ENCODE results near the gene SPTLC3. TPM values are rescaled to one million over a fixed set of nuclear protein-coding genes. Genes with fewer than 3 reads are reported as not detected.

SPTLC3 gene
- total and polyA plus RNA-seq, 2 of the 13 experiments (the other 11 are each of a cell fraction or from before 2014, with no cell fraction given) = 20.5 to 95.6 TPM

DNA sequence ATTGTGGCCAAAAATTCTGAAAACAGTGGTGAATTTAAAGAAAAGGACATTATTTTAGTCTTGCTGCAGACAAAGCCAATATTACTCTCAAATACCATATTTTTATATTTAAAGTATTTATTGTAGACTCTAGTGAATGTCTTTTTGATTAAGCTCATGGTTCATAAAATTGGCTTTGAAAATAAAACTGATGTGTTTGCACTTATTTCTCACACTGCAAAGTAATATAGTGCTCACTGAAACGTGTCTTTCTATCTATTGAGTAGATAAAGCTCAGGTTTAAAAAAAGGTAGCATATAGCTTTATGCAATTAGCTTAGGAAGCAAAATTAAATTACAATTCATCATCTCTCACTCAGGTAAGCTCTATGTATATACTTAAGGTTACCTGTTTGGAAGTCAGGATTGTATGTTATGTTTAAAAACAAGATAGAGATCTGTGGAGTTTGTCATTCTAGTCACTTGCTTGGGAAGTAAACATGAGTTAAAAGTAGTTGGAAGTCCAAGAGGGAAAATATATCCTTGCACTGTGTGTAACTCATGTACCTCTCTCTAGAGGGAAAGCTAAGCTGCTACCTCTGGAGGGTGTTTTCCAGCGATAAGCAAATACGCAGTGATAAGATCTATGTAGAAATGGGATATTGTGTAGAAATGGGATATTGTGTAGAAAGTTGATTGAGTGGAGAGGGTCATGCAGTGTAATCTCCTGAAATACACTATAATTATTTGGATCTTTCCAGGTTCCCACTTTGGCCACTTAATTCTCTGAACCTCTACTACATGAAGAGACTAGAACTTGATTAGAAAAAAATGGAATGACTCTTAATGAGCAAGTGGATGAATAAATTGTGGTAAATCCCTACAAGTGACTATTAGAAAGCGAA lies 29.9 kb upstream of the SPTLC3 start (continued):
- TF ChIP-seq HOXA3 (CRISPR knock-in tag; IDR thresholded peaks at IDR 0.05) (peak; percentile 60; the same call in 1 of the 2 replicates), ZFP1 (CRISPR knock-in tag; IDR thresholded peaks at IDR 0.05) (peak; percentile 67), NFYC (CRISPR knock-in tag; IDR thresholded peaks at IDR 0.05) (no peak; the same call in 1 of the 2 replicates), ZFP82 (CRISPR knock-in tag; IDR thresholded peaks at IDR 0.05; ENCODE audit: borderline replicate concordance) (peak; percentile 83; the same call in 1 of the 2 replicates), CHCHD3 (CRISPR knock-in tag; IDR thresholded peaks at IDR 0.05) (no peak), NCOA1 (CRISPR knock-in tag; IDR thresholded peaks at IDR 0.05) (0 out of 2 replicates have a peak, but pooled peaks have one; percentile 73), ZNF264 (CRISPR knock-in tag; IDR thresholded peaks at IDR 0.05) (peak; percentile 95), HNRNPH1 (optimal IDR thresholded peaks at IDR 0.05; ENCODE audit: low read depth, low read length) (no peak), TEAD3 (CRISPR knock-in tag; optimal IDR thresholded peaks at IDR 0.05; ENCODE audit: borderline replicate concordance) (peak; percentile 77), DZIP1 (CRISPR knock-in tag; IDR thresholded peaks at IDR 0.05) (no peak), ZNF235 (CRISPR knock-in tag; IDR thresholded peaks at IDR 0.05; ENCODE audit: borderline replicate concordance) (no peak), ZNF354B (CRISPR knock-in tag; IDR thresholded peaks at IDR 0.05) (0 out of 2 replicates have a peak, but pooled peaks have one; percentile 56), NR2F2 (IDR thresholded peaks at IDR 0.05; ENCODE audit: borderline replicate concordance, low read depth) (peak; percentile 88), ETV5 (CRISPR knock-in tag; IDR thresholded peaks at IDR 0.05; ENCODE audit: borderline replicate concordance) (peak; percentile 53; the same call in 1 of the 2 replicates), ZNF543 (CRISPR knock-in tag; IDR thresholded peaks at IDR 0.05) (peak; percentile 81; the same call in 1 of the 2 replicates), ZNF12 (CRISPR knock-in tag; IDR thresholded peaks at IDR 0.05) (peak; percentile 85), ZNF629 (CRISPR knock-in tag; conservative IDR thresholded peaks at IDR 0.05) (peak; percentile 41; the same call in 1 of the 2 replicates), CEBPG (CRISPR knock-in tag; IDR thresholded peaks at IDR 0.05) (peak; percentile 84), ELF3 (CRISPR knock-in tag; IDR thresholded peaks at IDR 0.05) (peak; percentile 89)
- TF ChIP-seq, protein P1, sequence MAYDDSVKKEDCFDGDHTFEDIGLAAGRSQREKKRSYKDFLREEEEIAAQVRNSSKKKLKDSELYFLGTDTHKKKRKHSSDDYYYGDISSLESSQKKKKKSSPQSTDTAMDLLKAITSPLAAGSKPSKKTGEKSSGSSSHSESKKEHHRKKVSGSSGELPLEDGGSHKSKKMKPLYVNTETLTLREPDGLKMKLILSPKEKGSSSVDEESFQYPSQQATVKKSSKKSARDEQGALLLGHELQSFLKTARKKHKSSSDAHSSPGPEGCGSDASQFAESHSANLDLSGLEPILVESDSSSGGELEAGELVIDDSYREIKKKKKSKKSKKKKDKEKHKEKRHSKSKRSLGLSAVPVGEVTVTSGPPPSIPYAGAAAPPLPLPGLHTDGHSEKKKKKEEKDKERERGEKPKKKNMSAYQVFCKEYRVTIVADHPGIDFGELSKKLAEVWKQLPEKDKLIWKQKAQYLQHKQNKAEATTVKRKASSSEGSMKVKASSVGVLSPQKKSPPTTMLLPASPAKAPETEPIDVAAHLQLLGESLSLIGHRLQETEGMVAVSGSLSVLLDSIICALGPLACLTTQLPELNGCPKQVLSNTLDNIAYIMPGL (CRISPR knock-in tag; IDR thresholded peaks at IDR 0.05; ENCODE audit: borderline replicate concordance in 1 of 2, low read depth in 1 of 2) = 0 out of 4 replicates have a peak, but pooled peaks have one; percentile 37 to 44
- TF ChIP-seq, protein P2, sequence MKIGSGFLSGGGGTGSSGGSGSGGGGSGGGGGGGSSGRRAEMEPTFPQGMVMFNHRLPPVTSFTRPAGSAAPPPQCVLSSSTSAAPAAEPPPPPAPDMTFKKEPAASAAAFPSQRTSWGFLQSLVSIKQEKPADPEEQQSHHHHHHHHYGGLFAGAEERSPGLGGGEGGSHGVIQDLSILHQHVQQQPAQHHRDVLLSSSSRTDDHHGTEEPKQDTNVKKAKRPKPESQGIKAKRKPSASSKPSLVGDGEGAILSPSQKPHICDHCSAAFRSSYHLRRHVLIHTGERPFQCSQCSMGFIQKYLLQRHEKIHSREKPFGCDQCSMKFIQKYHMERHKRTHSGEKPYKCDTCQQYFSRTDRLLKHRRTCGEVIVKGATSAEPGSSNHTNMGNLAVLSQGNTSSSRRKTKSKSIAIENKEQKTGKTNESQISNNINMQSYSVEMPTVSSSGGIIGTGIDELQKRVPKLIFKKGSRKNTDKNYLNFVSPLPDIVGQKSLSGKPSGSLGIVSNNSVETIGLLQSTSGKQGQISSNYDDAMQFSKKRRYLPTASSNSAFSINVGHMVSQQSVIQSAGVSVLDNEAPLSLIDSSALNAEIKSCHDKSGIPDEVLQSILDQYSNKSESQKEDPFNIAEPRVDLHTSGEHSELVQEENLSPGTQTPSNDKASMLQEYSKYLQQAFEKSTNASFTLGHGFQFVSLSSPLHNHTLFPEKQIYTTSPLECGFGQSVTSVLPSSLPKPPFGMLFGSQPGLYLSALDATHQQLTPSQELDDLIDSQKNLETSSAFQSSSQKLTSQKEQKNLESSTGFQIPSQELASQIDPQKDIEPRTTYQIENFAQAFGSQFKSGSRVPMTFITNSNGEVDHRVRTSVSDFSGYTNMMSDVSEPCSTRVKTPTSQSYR (CRISPR knock-in tag; IDR thresholded peaks at IDR 0.05; ENCODE audit: borderline replicate concordance) = no peak
